GM12864 (cell line): ENCODE measurements around the gene TMCO4.

ENCODE experiments used
- DNase-seq: peaks from one replicate; pipeline ENCODE4 v3.0.0-alpha.2; 2011; ENCODE audit warnings: low read depth
- H3K4me3 ChIP-seq: 2 replicates; pipeline ENCODE4 v1.5.1; 2011; ENCODE audit warnings: mild to moderate bottlenecking, low read depth, low read length, control low read depth
- TF ChIP-seq, protein P1 (sequence below): IDR thresholded peaks from 2 replicates; pipeline ENCODE4 v1.5.1; 2011; ENCODE audit warnings: low read depth, mild to moderate bottlenecking, moderate library complexity, low read length, control low read depth, inconsistent platforms; ENCODE audit errors: missing control alignments

TMCO4 gene

DNA sequence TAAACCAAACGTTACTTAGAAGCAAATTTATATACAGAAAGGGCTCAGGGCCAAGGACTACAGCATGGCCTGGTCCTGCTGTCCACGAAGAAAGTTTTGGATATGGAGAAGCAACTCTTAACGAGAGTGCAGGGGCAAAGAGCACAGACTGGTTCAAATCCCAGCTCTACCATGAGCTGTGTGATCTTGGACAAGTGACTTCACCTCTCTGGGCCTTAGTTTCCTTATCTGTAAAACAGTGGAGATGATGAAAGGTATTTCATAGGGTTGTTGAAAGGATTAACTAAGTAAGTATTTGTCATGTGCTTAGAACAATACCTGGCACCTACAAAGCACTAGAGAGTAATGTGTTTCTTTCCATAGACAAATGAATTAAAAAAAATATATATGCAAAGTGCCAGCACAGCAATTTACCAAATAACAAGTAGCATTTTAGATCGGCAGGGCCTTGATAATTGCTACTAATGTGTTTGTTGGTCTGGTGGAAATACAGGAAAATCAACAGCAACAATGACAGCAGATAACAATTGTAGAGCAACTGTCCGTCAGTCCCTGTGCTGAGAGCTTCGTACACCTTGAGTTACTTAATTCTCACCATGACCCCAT lies 25.4 kb downstream of the TMCO4 start:
- TF ChIP-seq, protein P1, sequence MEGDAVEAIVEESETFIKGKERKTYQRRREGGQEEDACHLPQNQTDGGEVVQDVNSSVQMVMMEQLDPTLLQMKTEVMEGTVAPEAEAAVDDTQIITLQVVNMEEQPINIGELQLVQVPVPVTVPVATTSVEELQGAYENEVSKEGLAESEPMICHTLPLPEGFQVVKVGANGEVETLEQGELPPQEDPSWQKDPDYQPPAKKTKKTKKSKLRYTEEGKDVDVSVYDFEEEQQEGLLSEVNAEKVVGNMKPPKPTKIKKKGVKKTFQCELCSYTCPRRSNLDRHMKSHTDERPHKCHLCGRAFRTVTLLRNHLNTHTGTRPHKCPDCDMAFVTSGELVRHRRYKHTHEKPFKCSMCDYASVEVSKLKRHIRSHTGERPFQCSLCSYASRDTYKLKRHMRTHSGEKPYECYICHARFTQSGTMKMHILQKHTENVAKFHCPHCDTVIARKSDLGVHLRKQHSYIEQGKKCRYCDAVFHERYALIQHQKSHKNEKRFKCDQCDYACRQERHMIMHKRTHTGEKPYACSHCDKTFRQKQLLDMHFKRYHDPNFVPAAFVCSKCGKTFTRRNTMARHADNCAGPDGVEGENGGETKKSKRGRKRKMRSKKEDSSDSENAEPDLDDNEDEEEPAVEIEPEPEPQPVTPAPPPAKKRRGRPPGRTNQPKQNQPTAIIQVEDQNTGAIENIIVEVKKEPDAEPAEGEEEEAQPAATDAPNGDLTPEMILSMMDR: no peak
- no peak for DNase-seq
- H3K4me3 ChIP-seq: no peak overlapping the region

DNA sequence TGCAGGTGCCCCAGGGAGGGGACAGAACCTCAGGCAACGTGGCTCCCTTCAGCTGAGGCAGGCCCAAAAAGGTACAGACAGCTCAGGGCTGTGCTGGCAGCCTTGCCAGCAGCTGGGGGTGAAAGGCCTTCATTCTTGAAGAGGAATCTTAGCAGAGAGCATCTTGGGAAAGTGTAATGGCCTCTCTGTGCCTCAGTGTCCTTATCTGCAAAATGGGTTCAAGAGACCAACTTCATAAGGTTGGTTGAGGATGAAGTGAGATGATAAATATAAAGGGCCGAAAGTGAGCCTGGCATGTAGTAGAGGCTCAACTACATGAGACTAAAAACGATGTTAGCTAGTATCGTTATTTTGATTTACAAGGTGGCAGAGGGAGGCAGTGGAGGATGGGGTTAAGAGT lies 26.2 kb downstream of the TMCO4 start:
- no peak for DNase-seq
- TF ChIP-seq, protein P1: no peak

DNA sequence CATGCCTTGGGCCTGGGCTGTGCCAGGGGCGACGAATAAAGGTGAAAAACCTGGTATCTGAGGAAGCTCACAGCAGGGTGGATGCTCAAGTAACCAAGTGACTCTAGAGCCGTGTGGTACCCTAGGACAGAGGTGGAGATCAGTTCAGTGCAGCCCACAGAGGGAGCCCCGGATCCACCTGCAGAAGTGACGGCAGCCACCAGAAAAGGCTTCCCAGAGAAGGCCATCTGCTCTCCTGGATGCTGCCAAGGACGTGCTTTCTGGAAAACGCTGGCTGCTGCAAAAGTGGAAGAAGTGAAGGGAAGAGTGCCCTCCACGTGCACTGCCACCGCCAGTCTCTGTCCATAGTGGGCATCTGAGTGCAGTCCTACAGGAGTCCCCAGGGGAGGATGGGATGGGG lies 27.7 kb downstream of the TMCO4 start:
- TF ChIP-seq, protein P1: no peak
- H3K4me3 ChIP-seq: no peak overlapping the region
- no peak for DNase-seq

More for the DNA sequence above, 26.2 kb downstream of the TMCO4 start:
- H3K4me3 ChIP-seq: no peak overlapping the region

DNA sequence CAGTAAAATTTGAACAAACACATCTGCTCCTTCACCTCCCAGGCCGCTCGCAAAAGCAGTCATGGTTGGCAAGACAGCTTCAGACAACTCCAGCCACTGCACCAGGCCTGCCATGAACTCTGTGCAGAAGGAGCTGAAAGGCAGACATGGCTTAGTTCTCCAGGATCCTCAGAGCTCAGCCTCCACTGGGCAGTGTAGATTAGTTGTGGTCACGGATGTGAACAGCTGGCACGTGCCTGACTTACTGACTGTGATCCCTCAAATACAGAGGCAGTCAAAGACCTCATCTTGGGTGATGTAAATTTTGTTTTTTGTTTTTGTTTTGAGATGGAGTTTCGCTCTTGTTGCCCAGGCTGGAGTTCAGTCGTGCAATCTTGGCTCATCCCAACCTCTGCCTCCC lies 28.4 kb downstream of the TMCO4 start:
- no peak for DNase-seq
- TF ChIP-seq, protein P1: no peak
- H3K4me3 ChIP-seq: no peak overlapping the region

DNA sequence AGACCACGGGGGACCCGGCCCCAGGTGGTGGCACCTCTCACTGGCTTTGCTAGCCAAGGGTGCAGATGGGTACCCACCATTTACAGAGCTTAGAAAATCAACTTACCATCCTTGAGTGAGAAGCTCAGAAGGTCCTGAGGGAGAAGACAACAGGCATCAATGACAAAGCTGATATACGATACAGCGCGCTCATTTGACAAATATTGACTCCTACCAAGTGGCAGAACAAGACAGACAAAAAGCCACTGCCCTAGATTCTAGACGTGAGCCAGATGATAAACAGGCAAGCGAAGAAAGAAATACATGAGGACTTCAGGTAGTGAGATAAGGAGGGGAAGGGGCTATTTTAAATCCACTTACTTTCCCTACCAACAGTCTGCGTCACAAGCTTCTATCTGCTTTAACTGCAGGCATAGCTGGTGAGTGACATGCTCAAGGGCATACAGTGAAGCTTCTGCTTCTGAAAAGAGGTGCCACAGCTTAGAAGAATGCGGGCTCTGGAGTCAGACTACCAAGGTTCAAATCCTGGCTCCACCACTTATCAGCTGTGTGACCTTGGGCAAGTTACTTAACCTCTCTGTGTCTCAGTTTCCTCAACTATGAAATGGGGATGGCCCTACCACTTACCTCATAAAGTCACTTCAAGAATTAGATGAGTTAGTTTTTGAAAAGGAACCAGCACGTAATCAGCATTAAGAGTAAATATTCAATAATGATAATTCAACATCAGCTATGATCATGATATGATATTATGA lies 29.1 kb downstream of the TMCO4 start:
- no peak for DNase-seq
- H3K4me3 ChIP-seq: no peak overlapping the region
- TF ChIP-seq, protein P1: no peak

DNA sequence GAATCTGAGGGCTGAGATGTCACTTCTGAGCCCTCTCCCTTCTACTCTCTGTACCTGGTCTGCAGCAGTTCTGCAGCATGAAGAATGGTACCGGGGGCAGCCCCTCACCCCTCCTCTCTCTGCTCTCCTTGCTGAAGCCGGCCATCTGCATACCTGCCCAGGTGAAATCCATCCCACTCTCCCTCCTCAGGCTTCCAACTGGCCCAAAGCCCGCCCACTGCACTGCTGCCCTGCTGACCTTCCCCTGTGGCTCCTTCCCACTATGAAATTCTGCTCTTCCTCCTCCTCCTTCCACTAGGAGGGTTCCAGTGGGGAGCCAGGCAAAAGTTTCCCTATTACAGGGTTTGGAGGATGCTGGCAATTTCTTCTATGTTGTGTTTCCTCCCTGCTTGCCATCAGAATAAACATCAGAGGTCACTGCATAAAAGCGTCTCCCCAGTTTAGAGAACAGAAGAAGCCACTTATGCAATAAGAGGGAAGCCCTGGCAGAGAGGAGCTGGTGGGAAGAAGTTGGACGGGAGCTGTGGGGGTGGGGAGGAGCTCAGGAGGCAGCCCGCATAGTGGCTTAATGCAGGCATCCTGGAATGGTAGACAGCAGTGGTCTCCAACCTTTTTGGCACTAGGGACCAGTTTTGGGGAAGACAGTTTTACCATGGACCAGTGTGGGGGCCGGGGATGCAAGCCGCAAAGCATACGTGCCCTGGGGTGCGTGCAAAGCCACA lies 30.3 kb downstream of the TMCO4 start:
- TF ChIP-seq, protein P1: no peak
- no peak for DNase-seq
- H3K4me3 ChIP-seq: no peak overlapping the region
